H54 (cell line): ENCODE data around the gene CD82.
"Not testable (repeated sequence)": the region's sequence is repeated elsewhere in the genome, so short reads cannot be mapped to it uniquely, and the experiment has no call there.

Experiments
- DNase-seq: peaks from one replicate; pipeline ENCODE4 v3.0.0; 2011; ENCODE audit warnings: low spot score, mixed read lengths; ENCODE audit not compliant: insufficient read length
- FAIRE-seq: peaks from 3 replicates; lab custom pipeline; 2011; peaks lifted over from hg19 to GRCh38; lab: Jason Lieb, UNC
- POLR2A ChIP-seq: IDR thresholded peaks from 2 replicates; pipeline ENCODE4 v1.6.1; 2011; ENCODE audit warnings: low read depth, mild to moderate bottlenecking, low read length

CD82 gene

DNA sequence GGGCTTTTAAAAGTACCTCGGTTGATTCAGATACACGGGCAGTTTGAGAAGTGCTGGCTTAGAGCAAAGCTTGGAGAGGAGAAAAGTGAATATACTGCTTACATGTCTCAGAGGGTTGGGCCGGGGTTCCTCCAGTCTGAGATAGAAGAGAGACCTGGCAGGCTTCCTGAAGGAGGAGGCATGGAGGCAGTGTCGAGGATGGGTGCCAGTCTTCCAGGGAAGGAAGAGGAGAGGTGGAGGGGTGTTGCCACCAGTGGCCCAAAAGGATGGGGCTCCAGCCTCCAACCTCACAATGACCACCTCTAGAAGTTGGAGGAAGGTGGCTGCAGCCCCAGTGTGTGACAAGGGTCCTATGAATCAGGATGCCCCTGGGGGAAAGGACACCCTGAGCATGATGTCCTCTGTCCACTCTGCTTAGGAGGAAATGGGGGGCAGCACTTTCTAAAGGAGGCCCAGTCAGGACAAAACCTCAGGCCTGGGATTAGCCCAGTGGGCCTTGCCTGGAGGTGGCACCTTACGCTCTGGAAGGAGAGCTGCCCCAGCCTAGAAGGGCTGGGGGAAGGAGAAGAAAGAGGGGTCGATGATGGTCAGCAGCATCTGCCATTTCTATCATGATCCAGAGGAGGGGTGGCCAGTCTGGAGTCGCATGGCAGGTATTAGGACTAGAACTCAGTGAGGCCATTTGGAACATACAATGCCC, 65.2 kb downstream of the CD82 start:
- TF ChIP-seq POLR2A = no peak
- DNase-seq (no peak), FAIRE-seq (no peak)

DNA sequence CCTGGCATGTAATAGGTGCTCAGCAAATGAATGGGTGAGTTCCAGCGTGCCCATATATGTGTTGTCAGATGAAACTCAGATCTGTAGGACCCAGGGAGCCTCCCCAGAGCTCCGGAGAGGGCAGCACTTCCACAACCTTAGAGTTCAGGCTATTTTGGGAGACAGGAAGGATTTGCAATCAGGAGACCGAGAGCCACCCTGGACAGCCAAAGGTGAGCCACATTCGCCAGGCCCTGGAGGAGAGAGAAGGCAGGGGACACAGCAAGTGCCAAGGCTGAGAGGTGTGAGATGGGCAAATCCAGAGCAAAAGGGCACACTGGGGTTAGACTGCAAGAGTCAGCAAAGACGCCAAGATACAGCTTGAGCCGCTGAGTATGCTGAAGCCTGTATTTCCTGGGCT, 66.4 kb downstream of the CD82 start:
- FAIRE-seq (no peak), DNase-seq (no peak)
- TF ChIP-seq POLR2A = no peak

DNA sequence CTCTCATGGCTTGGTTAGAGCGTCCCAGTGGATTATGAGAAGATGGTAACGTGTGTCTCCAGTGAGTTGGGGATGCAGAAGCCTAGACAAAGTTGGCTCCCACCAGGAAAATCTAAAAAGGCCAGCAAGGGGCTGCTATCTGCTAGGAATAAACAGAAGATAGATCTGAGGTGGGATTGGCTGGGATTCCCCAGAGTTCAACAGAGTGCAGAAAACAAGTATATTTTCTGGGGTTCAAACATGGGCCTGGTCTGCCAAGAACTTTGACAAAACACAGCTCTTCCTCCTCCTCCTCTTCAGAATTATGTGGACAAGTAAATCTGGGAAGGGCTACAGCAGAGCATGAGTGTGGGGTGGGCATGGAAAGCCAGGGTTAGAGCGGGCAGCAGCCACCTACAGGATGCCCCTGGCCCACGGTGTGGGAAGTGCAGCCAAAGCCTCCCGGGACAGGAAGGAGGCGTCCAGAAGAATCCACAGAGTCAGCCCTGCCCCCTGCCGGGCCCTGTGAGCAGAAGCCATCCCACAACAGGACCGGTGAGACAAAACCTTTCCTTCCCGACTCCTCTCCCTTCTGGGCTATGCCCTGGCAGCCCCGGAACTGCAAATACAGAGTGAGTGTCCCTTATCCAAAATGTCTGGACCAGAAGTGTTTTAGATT, 67.1 kb downstream of the CD82 start:
- DNase-seq (no peak), FAIRE-seq (no peak)
- TF ChIP-seq POLR2A = no peak

DNA sequence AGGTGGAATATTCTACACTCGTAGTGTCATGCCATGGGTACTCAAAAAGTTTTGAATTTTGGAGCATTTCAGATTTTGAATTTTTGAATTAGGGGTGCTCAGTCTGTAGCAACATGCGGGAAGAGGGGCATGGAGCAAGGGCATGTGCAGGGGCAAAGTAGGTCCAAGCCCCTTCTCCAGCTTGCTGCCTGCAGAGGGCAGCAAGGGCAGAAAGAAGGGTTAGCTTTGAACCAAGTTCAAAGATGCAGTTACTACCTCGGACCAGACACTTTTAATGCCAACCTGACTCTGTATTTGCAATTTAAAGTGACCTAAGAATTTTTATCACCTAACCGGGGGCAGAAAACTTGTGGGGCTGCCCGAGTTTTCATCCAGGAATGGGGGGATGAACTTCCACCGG, 68.2 kb downstream of the CD82 start:
- DNase-seq (no peak), FAIRE-seq (no peak)
- TF ChIP-seq POLR2A = no peak

DNA sequence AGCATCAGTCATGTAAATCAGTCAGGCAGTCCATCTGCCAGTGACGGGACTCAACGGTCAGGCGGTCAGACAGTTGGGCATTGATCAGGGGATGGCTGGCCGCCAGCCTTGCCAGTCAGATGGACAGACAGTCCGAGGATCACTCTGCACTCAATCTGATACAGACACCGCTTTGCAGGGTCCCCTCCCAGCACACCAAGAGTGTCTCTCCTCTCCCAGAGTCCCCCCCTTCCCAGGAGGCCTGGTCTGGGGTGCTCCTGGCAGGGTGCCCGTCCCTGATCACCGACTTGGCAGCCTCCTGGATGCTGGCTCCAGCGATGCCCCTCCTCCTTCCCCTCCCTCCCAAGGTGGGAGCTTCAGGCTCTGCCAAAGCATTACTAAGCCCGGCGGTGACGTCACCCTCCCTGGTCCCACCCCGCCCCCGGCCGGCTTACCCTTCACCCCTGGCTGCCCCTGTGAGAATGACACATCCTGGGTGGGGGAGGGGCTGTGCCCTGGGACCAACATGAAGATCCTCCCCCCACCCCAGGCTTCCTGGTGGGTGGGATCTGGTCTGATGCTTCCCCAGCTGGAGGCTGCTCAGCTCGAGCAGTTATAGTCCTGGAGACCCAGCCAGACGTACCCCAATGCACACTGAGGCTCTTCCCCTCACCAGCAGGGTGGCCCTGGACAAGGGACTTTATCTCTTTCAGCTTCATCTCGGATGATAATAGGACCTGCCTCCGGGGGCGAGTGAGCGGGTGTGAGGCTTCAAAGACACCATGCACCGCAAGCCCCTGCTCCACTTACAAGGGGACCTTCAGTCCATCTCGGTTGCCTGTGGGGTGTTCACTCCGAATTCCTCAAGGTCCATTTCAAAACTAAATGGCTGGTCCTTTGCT, 69.2 kb downstream of the CD82 start:
- TF ChIP-seq POLR2A = no peak
- FAIRE-seq = no peak
- peak; percentile 85 for DNase-seq

DNA sequence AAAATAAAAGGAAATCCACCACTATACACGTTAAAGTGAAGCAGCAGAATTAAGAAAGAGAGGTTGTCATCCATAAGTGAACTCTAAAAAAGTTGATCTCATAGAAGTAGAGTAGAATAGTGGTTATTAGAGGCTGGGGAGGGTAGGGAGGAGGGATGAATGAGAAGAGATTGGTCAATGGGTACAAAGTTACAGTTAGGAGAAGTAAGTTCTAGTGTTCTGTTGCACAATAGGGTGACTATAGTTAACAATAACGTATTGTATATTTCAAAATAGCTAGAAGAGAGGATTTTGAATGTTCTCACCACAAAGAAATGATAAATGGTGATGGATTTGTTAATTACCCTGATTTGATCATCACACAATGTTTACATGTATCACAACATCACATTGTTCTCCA, 72.0 kb downstream of the CD82 start:
- DNase-seq (no peak), FAIRE-seq (no peak)
- TF ChIP-seq POLR2A = no peak

DNA sequence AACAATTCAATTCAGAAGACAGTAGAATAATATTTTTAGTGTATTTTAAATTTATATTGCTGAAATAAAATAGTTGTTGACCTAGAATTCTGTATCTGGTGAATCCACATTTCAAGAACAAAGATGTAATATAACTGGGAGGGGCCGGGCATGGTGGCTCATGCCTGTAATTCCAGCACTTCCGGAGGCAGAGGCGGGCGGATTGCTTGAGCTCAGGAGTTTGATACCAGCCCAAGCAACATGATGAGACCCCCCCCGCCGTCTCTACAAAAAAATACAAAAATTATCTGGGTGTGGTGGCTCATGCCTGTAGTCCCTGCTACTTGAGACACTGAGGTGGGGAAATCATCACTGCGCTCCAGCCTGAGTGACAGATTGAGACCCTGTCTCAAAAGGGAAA, 72.6 kb downstream of the CD82 start:
- no peak for TF ChIP-seq POLR2A
- DNase-seq (no peak), FAIRE-seq (no peak)

DNA sequence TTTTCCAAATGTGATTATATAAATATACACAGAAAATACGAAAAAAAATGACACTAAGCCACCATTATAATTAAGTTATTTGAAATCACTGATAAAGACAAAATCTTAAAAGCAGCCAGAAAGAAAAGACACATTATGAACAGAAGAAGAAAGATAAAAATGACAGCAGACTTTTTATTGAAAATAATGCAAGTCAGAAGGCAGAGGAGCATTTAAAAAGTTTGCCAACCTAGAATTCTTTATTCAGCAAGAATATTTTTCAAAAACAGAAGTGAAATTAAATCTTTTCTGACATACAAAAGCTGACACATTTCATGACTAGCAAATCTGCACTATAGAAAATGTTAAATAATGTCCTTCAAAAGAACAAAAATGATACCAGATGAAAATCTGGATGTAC, 77.8 kb downstream of the CD82 start:
- no peak for TF ChIP-seq POLR2A
- DNase-seq (no peak), FAIRE-seq (no peak)

DNA sequence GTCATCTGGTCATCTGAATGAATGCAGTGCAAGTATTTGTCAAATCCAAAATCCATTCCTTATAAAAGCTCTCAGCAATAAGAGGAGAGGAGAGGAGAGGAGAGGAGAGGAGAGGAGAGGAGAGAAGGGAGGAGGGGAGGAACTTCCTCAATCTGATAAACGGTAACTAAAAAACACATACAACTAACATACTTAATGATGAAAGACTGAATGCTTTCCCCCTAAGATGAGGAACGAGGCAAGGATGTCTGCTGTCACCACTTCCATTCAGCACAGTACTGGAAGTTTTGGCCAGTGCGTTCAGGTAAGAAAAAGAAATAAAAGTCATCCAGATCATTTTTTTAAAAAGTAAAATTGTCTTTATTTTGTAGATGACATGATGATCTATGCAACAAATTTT, 80.4 kb downstream of the CD82 start:
- no peak for FAIRE-seq

DNA sequence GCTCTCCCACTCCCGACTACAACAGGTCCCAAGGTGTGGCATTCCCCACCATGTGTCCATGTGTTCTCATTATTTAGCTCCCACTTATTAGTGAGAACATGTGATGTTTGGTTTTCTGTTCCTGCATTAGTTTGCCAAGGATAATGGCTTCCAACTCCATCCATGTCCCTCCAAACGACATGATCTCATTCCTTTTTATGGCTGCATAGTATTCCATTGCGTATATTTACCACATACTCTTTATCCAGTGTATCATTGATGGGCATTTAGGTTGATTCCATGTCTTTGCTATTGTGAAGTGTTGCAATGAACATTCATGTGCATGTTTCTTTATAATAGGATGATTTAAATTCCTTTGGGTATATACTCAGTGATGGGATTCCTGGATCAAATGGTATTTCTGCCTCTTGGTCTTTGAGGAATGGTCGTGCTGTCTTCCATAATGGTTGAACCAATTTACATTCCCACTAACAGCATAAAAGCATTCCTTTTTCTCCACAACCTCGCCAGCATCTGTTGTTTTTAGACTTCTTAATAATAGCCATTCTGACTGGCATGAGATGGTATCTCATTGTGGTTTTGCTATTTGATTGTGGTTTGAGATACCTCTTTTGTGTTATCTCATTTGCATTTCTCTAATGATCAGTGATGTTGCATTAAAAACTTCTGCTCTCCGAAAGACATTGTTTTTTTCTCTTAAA, 81.9 kb downstream of the CD82 start:
- FAIRE-seq = peak; percentile 45
- not testable (repeated sequence) for DNase-seq

More for the DNA sequence above, 80.4 kb downstream of the CD82 start:
- TF ChIP-seq POLR2A = no peak
- DNase-seq = no peak

DNA sequence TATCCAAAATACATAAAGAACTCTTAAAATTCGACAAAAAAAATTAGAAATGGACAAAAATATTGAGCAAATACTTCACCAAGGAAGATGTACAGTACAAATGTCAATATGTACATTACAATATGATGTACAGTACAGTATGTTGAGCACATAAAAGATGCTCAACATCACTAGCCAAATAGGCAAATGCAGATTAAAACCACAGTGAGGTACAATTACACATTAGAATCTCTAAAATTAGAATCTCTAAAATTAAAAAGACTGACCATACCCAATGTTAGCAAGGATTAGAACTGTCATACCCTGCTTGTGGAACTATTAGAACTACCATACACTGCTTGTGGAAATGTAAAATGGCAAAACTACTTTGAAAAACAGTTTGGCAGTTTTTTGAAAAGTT, 82.6 kb downstream of the CD82 start:
- FAIRE-seq (peak; percentile 52), DNase-seq (no peak)
- TF ChIP-seq POLR2A = no peak

DNA sequence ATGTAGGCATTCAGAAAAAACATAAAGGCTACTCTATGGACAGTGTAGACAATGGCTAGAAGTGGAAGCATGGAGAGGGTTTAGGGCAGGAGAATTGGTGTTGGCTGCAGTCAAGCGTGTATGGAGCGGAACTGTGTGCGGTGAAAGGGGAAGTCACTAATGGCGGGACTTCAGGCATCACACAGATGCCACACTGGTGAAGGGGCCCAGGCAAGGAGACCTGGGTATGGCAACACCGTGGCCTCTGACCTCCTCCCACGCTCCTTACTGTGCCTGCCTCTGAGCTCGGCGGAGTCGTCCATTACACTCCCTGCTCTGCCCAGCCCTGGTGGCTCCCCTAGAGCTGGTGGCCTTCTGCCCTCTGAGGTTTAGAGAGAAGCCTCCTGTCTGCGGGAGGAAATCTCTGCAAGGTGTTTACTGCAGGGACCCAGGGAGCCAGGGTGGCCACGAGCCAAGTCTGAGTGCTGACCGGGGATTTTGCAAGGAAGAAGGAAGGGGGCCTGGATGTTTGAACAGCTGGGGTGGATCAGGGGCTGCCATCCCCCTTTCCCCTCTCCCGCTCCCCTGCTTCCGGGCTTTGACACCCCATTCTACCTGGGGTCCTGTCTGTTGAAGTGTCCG, 86.2 kb downstream of the CD82 start:
- no peak for DNase-seq
- TF ChIP-seq POLR2A = no peak
- FAIRE-seq = no peak

DNA sequence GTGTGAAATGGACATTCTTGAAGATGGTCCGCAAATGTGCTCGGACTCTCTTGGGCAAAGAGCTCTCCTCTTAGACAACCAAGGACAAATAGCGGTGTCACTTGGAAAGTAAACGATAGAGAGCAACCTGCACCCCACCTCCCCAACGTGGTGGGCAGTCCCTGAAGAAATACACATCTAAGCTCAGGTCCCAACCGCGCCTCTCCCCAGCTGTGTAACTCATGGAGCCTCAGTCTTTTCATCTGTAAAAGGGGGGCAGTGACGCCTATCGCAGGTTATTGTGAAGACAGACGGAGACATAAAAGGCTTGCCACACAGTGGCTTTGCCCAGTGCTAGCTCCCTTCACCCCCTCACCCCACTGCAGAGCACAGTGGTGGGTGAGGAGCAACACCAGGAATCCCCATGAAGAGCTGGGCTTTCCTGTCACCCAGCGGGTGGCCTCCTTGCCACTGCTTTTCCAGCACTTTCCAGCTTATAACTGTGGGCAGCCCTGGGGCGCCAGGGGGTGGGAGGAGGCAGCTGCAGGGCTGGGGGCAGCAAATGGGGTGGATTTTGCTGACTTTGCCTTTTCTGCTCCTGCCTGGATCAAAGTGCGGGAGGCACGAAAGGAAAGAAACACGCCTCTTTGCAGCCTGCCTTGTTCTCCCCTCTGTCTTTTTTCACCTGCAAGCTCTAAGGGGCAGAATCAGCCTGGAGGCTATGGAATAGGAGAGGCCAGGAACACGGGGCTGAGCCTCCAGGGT, 87.6 kb downstream of the CD82 start:
- no peak for TF ChIP-seq POLR2A
- FAIRE-seq (no peak), DNase-seq (no peak)
